HL-60 (cell line): Measurements from ENCODE around the gene PDE8B.

ENCODE experiments used
- POLR2AphosphoS5 ChIP-seq: IDR thresholded peaks from 2 replicates; pipeline ENCODE4 v1.6.1; 2012; ENCODE audit warnings: low read depth
- SPI1 ChIP-seq: IDR thresholded peaks from 2 replicates; pipeline ENCODE4 v1.6.1; 2012; ENCODE audit warnings: low read depth, mild to moderate bottlenecking, borderline replicate concordance
- TF ChIP-seq, protein P1 (sequence below): IDR thresholded peaks from one replicate; pipeline ENCODE4 v1.5.1; 2011; ENCODE audit warnings: low read length, control low read depth, inconsistent platforms; ENCODE audit not compliant: insufficient read depth
- TF ChIP-seq, protein P2 (sequence below): IDR thresholded peaks from 2 replicates; pipeline ENCODE4 v1.6.1; 2012; ENCODE audit warnings: low read depth; ENCODE audit not compliant: insufficient replicate concordance

DNA sequence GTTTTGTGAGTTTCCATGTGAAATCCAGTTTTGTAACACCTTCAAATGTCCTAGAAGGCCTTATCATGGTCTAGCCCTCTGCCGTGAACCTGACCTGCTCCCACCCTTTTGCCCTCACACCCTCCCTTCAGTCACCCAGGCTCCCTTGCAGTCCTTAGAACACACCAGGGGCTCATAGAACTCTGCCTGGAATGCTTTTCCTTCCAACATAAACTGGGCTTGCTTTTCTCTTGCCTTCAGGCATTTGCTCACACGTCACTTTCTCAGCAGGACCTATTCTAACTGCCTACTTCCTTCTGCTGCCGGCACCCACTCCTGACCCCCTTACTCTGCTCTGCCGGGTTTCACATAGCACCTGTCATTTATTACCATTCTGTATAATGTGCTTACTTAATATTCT, 111.9 kb downstream of the PDE8B start:
- TF ChIP-seq, protein P1, sequence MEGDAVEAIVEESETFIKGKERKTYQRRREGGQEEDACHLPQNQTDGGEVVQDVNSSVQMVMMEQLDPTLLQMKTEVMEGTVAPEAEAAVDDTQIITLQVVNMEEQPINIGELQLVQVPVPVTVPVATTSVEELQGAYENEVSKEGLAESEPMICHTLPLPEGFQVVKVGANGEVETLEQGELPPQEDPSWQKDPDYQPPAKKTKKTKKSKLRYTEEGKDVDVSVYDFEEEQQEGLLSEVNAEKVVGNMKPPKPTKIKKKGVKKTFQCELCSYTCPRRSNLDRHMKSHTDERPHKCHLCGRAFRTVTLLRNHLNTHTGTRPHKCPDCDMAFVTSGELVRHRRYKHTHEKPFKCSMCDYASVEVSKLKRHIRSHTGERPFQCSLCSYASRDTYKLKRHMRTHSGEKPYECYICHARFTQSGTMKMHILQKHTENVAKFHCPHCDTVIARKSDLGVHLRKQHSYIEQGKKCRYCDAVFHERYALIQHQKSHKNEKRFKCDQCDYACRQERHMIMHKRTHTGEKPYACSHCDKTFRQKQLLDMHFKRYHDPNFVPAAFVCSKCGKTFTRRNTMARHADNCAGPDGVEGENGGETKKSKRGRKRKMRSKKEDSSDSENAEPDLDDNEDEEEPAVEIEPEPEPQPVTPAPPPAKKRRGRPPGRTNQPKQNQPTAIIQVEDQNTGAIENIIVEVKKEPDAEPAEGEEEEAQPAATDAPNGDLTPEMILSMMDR: no peak
- TF ChIP-seq POLR2AphosphoS5: no peak
- TF ChIP-seq SPI1: no peak
- TF ChIP-seq, protein P2, sequence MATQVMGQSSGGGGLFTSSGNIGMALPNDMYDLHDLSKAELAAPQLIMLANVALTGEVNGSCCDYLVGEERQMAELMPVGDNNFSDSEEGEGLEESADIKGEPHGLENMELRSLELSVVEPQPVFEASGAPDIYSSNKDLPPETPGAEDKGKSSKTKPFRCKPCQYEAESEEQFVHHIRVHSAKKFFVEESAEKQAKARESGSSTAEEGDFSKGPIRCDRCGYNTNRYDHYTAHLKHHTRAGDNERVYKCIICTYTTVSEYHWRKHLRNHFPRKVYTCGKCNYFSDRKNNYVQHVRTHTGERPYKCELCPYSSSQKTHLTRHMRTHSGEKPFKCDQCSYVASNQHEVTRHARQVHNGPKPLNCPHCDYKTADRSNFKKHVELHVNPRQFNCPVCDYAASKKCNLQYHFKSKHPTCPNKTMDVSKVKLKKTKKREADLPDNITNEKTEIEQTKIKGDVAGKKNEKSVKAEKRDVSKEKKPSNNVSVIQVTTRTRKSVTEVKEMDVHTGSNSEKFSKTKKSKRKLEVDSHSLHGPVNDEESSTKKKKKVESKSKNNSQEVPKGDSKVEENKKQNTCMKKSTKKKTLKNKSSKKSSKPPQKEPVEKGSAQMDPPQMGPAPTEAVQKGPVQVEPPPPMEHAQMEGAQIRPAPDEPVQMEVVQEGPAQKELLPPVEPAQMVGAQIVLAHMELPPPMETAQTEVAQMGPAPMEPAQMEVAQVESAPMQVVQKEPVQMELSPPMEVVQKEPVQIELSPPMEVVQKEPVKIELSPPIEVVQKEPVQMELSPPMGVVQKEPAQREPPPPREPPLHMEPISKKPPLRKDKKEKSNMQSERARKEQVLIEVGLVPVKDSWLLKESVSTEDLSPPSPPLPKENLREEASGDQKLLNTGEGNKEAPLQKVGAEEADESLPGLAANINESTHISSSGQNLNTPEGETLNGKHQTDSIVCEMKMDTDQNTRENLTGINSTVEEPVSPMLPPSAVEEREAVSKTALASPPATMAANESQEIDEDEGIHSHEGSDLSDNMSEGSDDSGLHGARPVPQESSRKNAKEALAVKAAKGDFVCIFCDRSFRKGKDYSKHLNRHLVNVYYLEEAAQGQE: no peak
